Liver (tissue), 3 donors: ENCODE results near the gene CAMSAP1.

ENCODE experiments used
- FOXA1 ChIP-seq: IDR thresholded peaks from 2 replicates; pipeline ENCODE4 v1.6.1; 2016; ENCODE audit warnings: antibody characterized with exemption
- HNF4G ChIP-seq: IDR thresholded peaks from 2 replicates; pipeline ENCODE4 v1.6.1; 2016; ENCODE audit warnings: antibody characterized with exemption
- NR2F2 ChIP-seq: IDR thresholded peaks from 2 replicates; pipeline ENCODE4 v1.6.1; 2016; ENCODE audit warnings: antibody characterized with exemption
- RAD21 ChIP-seq, 2 donors: IDR thresholded peaks; 2 replicates each; pipeline ENCODE4 v1.6.1; 2016; ENCODE audit warnings: antibody characterized with exemption in 2 of 2, mild to moderate bottlenecking in 2 of 2
- SP1 ChIP-seq: IDR thresholded peaks from 2 replicates; pipeline ENCODE4 v1.6.1; 2018; ENCODE audit warnings: antibody characterized with exemption, mild to moderate bottlenecking
- TAF1 ChIP-seq: conservative IDR thresholded peaks from 2 replicates; pipeline ENCODE4 v1.6.1; 2016; ENCODE audit warnings: antibody characterized with exemption, mild to moderate bottlenecking
- YY1 ChIP-seq: IDR thresholded peaks from 2 replicates; pipeline ENCODE4 v1.6.1; 2016; ENCODE audit warnings: antibody characterized with exemption, mild to moderate bottlenecking
- TF ChIP-seq, protein P1 (sequence below): fragments of 150-350 bp; IDR thresholded peaks from 2 replicates; pipeline ENCODE4 v1.5.1; 2017; ENCODE audit warnings: improper control_type of control experiment, low read depth, low read length; ENCODE audit not compliant: missing input control
- TF ChIP-seq, protein P2 (sequence below): IDR thresholded peaks from 2 replicates; pipeline ENCODE4 v1.6.1; 2016; ENCODE audit warnings: antibody characterized with exemption, mild to moderate bottlenecking
- TF ChIP-seq, protein P3 (sequence below): IDR thresholded peaks from 2 replicates; pipeline ENCODE4 v1.6.1; 2016; ENCODE audit warnings: antibody characterized with exemption
- donor health status: healthy.
- donor health status: healthy.

DNA sequence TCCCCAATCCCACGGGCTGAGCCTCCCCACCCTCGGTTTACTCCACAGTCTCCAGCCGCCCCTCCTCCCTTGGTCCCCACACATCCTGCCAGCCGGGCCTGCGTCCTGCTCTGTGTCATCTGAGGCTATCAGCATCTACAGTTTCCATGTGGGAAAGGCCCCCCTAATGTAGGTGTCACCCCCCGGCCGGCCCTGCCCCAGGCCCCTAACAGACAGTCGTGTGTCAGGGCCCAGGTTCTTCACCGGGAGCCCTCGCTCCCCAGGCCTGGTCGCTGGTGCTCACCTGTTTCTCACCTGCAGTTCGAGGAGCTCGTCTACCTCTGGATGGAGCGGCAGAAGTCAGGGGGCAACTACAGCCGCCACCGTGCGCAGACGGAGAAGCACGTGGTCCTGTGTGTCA lies 142.6 kb downstream of the CAMSAP1 start:
- TF ChIP-seq TAF1 (no peak), YY1 (no peak), RAD21 (IDR thresholded peaks at IDR 0.05) (no peak), SP1 (no peak), NR2F2 (no peak), HNF4G (no peak), FOXA1 (no peak)
- TF ChIP-seq, protein P1, sequence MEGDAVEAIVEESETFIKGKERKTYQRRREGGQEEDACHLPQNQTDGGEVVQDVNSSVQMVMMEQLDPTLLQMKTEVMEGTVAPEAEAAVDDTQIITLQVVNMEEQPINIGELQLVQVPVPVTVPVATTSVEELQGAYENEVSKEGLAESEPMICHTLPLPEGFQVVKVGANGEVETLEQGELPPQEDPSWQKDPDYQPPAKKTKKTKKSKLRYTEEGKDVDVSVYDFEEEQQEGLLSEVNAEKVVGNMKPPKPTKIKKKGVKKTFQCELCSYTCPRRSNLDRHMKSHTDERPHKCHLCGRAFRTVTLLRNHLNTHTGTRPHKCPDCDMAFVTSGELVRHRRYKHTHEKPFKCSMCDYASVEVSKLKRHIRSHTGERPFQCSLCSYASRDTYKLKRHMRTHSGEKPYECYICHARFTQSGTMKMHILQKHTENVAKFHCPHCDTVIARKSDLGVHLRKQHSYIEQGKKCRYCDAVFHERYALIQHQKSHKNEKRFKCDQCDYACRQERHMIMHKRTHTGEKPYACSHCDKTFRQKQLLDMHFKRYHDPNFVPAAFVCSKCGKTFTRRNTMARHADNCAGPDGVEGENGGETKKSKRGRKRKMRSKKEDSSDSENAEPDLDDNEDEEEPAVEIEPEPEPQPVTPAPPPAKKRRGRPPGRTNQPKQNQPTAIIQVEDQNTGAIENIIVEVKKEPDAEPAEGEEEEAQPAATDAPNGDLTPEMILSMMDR = no peak
- TF ChIP-seq, protein P2, sequence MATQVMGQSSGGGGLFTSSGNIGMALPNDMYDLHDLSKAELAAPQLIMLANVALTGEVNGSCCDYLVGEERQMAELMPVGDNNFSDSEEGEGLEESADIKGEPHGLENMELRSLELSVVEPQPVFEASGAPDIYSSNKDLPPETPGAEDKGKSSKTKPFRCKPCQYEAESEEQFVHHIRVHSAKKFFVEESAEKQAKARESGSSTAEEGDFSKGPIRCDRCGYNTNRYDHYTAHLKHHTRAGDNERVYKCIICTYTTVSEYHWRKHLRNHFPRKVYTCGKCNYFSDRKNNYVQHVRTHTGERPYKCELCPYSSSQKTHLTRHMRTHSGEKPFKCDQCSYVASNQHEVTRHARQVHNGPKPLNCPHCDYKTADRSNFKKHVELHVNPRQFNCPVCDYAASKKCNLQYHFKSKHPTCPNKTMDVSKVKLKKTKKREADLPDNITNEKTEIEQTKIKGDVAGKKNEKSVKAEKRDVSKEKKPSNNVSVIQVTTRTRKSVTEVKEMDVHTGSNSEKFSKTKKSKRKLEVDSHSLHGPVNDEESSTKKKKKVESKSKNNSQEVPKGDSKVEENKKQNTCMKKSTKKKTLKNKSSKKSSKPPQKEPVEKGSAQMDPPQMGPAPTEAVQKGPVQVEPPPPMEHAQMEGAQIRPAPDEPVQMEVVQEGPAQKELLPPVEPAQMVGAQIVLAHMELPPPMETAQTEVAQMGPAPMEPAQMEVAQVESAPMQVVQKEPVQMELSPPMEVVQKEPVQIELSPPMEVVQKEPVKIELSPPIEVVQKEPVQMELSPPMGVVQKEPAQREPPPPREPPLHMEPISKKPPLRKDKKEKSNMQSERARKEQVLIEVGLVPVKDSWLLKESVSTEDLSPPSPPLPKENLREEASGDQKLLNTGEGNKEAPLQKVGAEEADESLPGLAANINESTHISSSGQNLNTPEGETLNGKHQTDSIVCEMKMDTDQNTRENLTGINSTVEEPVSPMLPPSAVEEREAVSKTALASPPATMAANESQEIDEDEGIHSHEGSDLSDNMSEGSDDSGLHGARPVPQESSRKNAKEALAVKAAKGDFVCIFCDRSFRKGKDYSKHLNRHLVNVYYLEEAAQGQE = no peak
- TF ChIP-seq, protein P3, sequence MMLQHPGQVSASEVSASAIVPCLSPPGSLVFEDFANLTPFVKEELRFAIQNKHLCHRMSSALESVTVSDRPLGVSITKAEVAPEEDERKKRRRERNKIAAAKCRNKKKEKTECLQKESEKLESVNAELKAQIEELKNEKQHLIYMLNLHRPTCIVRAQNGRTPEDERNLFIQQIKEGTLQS = no peak
